C1 segment of cervical spinal cord (tissue), 14 donors: ENCODE results near the gene MYOC.
"Not testable (repeated sequence)": the region's sequence is repeated elsewhere in the genome, so short reads cannot be mapped to it uniquely, and the experiment has no call there.

Source experiments
- DNase-seq, 14 donors: peaks; one replicate each; lab custom pipeline; 2025; lab: John Stamatoyannopoulos, UW

Gene MYOC

GRCh38 chr1:171653796-171654195 lies 1.3 kb upstream of the MYOC start:
- no peak for DNase-seq

- no peak for DNase-seq
Measured at GRCh38 chr1:171646249-171646560, 6.3 kb downstream of the MYOC start.

- peak in 11 of 14 donors; percentile 16 to 99 (median 51) for DNase-seq
Measured at GRCh38 chr1:171645553-171646248, 6.8 kb downstream of the MYOC start.

GRCh38 chr1:171644805-171645483 lies 7.5 kb downstream of the MYOC start:
- peak in 11 of 14 donors; percentile 16 to 79 (median 35) for DNase-seq

- DNase-seq: peak in 1 of 14 donors; percentile 88
Measured at GRCh38 chr1:171643156-171643555, 9.3 kb downstream of the MYOC start.

- DNase-seq: no peak
Measured at GRCh38 chr1:171642197-171642596, 10.3 kb downstream of the MYOC start.

GRCh38 chr1:171641076-171641864 lies 11.2 kb downstream of the MYOC start:
- no peak for DNase-seq

GRCh38 chr1:171640225-171640624 lies 12.3 kb downstream of the MYOC start:
- DNase-seq: no peak

GRCh38 chr1:171637928-171638576 lies 14.4 kb downstream of the MYOC start:
- DNase-seq: no peak

- no peak for DNase-seq
Measured at GRCh38 chr1:171636141-171636540, 16.3 kb downstream of the MYOC start.

- peak in 1 of 14 donors; percentile 55 for DNase-seq
Measured at GRCh38 chr1:171635661-171636060, 16.8 kb downstream of the MYOC start.

GRCh38 chr1:171628225-171628624 lies 24.3 kb downstream of the MYOC start:
- DNase-seq: no peak

GRCh38 chr1:171627020-171627419 lies 25.5 kb downstream of the MYOC start:
- DNase-seq: no peak

GRCh38 chr1:171625225-171625624 lies 27.3 kb downstream of the MYOC start:
- no peak for DNase-seq

- no peak for DNase-seq
Measured at GRCh38 chr1:171623651-171624331, 28.7 kb downstream of the MYOC start.

GRCh38 chr1:171622152-171622462 lies 30.4 kb downstream of the MYOC start, which contains the start of gene MYOCOS:
MYOCOS (plus strand) TSS chr1:171622243; CDS start chr1:171623884, 1,641 bp downstream.
- no peak for DNase-seq

GRCh38 chr1:171616586-171616985 lies 35.9 kb downstream of the MYOC start:
- no peak for DNase-seq

- not testable (repeated sequence) for DNase-seq
Measured at GRCh38 chr1:171615122-171615906, 37.2 kb downstream of the MYOC start.

GRCh38 chr1:171613282-171613681 lies 39.2 kb downstream of the MYOC start:
- no peak for DNase-seq

- no peak for DNase-seq
Measured at GRCh38 chr1:171611306-171611705, 41.2 kb downstream of the MYOC start.

- DNase-seq: no peak
Measured at GRCh38 chr1:171610385-171610784, 42.1 kb downstream of the MYOC start.
